ENCODE results near the gene PKD2.

PKD2 gene

DNA sequence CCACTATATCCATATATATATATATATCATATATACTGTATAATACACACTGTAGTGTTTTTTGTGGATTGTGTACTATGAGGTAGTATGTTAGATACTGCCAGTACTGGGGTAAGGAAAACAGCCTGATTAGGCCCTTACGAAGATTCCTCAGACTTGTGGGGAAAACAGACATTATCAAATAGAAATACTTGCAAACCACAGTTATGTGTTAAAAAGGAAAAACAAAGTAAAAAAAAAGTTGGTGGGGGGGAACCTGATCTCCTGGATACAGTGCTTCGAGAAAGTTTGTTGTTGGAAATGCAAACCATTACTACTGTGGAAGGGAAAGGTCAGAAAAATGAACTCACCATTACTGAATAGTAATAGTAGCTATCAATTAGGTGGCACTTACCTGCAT, 53.0 kb downstream of the PKD2 start:
- no peak overlapping the region for H3K4me3 ChIP-seq (replicated peaks in 1 of 2; ENCODE audit: low read depth in 2 of 2, low read length in 2 of 2)
- TF ChIP-seq, protein P1, sequence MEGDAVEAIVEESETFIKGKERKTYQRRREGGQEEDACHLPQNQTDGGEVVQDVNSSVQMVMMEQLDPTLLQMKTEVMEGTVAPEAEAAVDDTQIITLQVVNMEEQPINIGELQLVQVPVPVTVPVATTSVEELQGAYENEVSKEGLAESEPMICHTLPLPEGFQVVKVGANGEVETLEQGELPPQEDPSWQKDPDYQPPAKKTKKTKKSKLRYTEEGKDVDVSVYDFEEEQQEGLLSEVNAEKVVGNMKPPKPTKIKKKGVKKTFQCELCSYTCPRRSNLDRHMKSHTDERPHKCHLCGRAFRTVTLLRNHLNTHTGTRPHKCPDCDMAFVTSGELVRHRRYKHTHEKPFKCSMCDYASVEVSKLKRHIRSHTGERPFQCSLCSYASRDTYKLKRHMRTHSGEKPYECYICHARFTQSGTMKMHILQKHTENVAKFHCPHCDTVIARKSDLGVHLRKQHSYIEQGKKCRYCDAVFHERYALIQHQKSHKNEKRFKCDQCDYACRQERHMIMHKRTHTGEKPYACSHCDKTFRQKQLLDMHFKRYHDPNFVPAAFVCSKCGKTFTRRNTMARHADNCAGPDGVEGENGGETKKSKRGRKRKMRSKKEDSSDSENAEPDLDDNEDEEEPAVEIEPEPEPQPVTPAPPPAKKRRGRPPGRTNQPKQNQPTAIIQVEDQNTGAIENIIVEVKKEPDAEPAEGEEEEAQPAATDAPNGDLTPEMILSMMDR (IDR thresholded peaks at IDR 0.05; ENCODE audit: low read depth, low read length) = no peak
- no peak for DNase-seq (ENCODE audit: low read depth in 2 of 2)

DNA sequence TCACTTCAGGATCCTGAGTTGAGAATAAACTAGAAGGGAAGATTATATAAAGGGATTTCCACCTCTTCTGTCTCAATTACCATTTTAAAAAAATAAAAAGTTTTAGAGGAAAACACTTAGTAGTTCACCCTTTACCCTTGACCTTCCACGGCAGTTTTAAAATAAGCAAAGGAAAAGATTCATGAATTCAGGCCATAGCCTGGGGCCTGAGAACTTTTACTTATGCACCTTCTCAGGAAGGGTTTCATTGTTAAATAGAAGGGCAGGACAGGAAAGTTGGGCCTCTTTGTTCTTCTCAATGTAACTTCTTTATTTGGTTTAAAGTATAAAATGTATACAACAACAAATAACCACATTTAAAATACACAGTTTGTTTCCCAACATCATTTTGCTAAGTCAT, 54.9 kb downstream of the PKD2 start:
- DNase-seq (ENCODE audit: low read depth in 2 of 2) = no peak
- H3K4me3 ChIP-seq (replicated peaks in 1 of 2; ENCODE audit: low read depth in 2 of 2, low read length in 2 of 2) = no peak overlapping the region
- TF ChIP-seq, protein P1 (IDR thresholded peaks at IDR 0.05; ENCODE audit: low read depth, low read length) = no peak

DNA sequence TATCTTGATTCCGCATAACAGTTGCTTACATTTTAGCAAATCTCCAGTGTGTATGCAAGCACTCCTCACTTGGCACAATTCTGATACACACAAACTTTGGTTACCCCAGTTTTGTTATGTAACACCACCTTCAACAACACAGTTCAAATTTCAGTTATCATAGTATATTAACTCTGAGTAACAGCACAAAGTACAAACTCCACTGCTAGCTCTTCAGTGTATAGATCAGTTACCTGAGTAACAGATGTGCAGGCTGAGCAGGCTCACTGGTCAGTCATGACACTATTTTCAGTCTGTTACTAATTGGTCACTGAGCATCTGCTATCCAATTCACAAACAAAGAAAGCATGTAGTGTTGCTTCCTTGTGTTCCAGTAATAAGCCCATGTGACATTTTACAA, 55.4 kb downstream of the PKD2 start:
- TF ChIP-seq, protein P1 (IDR thresholded peaks at IDR 0.05; ENCODE audit: low read depth, low read length) = no peak
- DNase-seq (ENCODE audit: low read depth in 2 of 2) = no peak

DNA sequence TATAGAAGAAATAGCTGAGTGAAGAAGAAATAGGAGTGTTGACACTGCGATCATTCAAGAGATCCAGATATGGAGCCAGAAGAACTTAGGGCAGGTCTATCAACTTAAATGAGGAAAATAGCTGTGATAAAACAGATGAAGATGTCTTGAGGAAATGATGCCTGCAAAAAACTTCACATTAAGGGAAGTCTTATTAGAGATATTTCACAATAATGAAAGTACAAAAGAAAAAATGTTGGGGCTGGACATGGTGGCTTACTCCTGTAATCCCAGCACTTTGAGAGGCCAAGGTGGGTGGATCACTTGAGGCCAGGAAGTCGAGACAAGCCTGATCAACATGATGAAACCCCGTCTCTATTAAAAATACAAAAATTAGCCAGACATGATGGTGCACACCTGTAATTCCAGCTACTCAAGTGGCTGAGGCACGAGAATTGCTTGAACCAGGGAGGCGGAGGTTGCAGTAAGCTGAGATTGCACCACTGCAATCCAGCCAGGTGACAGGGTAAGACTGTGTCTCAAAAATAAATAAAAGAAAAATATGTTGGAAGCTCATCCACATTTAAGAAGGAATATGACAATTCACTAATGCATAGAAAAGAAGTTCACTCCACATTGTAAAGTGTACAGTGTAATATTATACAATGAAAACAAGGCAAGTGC, 56.3 kb downstream of the PKD2 start:
- H3K4me3 ChIP-seq (replicated peaks in 1 of 2; ENCODE audit: low read depth in 2 of 2, low read length in 2 of 2) = no peak overlapping the region
- TF ChIP-seq, protein P1 (IDR thresholded peaks at IDR 0.05; ENCODE audit: low read depth, low read length) = no peak
- DNase-seq (ENCODE audit: low read depth in 2 of 2) = no peak

More for the DNA sequence above, 55.4 kb downstream of the PKD2 start:
- H3K4me3 ChIP-seq (replicated peaks in 1 of 2; ENCODE audit: low read depth in 2 of 2, low read length in 2 of 2) = no peak overlapping the region

DNA sequence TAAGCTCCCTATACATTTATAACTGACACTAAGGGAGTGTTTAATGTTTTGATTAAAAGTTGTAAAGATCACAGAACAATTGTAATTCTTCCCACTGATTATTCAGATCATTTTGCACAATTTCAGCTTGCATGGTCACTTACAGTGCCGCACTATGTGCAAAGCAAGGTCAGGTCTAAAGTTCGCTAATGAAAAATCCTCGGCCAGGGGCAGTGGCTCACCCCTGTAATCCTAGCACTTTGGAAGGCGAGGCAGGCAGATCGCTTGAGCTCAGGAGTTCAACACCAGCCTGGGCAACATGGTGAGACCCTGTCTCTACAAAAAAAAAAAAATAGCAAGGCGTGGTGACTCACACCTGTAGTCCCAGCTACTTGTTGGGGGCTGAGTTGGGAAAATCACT, 57.0 kb downstream of the PKD2 start:
- DNase-seq (ENCODE audit: low read depth in 2 of 2) = no peak
- TF ChIP-seq, protein P1 (IDR thresholded peaks at IDR 0.05; ENCODE audit: low read depth, low read length) = no peak
- H3K4me3 ChIP-seq (replicated peaks in 1 of 2; ENCODE audit: low read depth in 2 of 2, low read length in 2 of 2) = no peak overlapping the region

DNA sequence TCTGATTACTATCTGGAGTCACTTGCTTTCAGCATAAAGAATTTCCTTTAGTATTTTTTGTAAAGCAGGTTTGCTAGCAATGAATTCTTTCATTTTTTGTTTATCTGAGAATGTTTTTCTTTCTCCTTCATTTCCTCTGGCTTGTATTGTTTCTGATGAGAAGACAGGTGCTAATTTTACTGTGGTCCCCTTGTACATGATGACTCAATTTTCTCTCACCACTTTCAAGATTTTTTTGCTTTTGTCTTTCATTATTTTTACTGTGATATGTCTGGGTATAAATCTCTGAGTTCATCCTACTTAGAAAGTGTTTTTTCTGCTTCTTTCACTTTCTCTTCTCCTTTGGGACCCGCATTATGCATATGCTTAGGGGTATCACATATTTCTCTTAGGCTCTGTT, 62.6 kb downstream of the PKD2 start:
- TF ChIP-seq, protein P1 (IDR thresholded peaks at IDR 0.05; ENCODE audit: low read depth, low read length) = no peak
- no peak for DNase-seq (ENCODE audit: low read depth in 2 of 2)
- H3K4me3 ChIP-seq (replicated peaks in 1 of 2; ENCODE audit: low read depth in 2 of 2, low read length in 2 of 2) = no peak overlapping the region

DNA sequence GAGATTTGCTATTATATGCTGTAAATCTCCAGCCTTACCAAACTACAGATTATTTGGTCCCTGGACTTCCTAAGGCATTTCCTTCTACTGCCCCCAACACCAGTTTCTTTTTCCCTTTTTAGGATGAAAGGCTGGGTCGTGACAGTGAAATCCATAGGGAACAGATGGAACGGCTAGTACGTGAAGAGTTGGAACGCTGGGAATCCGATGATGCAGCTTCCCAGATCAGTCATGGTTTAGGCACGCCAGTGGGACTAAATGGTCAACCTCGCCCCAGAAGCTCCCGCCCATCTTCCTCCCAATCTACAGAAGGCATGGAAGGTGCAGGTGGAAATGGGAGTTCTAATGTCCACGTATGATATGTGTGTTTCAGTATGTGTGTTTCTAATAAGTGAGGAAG, 67.9 kb downstream of the PKD2 start:
- peak in 1 of 2 donors; percentile 55 for DNase-seq (ENCODE audit: low read depth in 2 of 2)
- TF ChIP-seq, protein P1 (IDR thresholded peaks at IDR 0.05; ENCODE audit: low read depth, low read length) = no peak
- H3K4me3 ChIP-seq (replicated peaks in 1 of 2; ENCODE audit: low read depth in 2 of 2, low read length in 2 of 2) = no peak overlapping the region
